Measurements from ENCODE around the gene PGM2L1. TPM values are rescaled to one million over a fixed set of nuclear protein-coding genes. Genes with fewer than 3 reads are reported as not detected.

The PGM2L1 gene
- total and polyA plus RNA-seq, 2 experiments from 2014 or later, result 32.6 to 44.4 TPM

DNA sequence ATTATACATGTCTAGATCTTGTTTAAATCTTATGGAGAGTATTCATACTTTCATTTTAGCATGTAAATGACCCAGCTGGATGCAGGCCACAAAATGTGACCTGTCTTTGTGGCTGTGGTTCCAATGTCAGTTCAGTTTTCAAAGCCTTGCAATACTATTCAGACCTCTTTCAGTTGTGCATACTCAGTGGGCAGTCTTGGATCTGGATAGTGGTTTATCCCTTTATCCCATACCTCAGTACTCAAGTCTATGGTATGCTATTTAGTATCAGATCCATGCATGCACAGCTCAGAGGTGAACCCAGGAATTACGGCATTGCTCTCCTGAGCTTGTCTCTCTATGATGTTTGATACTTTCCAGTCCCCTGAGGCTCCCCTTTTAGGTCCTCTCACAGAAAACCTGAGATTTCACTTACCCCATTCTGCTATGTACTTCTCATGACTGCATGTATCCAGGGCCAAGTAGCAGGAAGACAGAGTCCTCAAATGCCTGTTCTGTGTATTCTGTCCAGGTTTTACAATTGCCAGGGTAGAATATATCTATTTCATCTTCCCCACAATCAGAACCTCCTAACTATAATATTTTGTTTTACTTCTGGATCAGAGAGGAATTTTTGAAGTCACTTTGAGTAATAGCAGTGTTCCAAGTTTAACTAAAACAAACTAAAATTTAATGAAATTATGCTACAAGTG lies 79.8 kb downstream of the PGM2L1 start:
- H3K4me1 Mint-ChIP-seq, result no peaks in the 10 kb centered on the region
- peaks cover 3% of the 10 kb centered on the region for H3K27me3 Mint-ChIP-seq (ENCODE audit: insufficient read depth, low read depth, poor library complexity)
- ATAC-seq, result no peak
- H3K9me3 Mint-ChIP-seq, result peaks cover 11% of the 10 kb centered on the region; the same call in 1 of the 3 replicates
- no peak overlapping the region for H3K4me3 Mint-ChIP-seq
- Histone ChIP-seq H4K20me1 (replicated peaks; ENCODE audit: insufficient read depth) (no peaks in the 10 kb centered on the region), H3K4me1 (ENCODE audit: insufficient read depth) (no peaks in the 10 kb centered on the region), H3K4me2 (no peak overlapping the region), H3K27me3 (ENCODE audit: insufficient read depth) (no peaks in the 10 kb centered on the region), H3K27ac (ENCODE audit: low read depth) (no peak overlapping the region), H3F3A (replicated peaks; ENCODE audit: low read depth) (no peaks in the 10 kb centered on the region), H2AFZ (no peak overlapping the region), H3K36me3 (ENCODE audit: insufficient read depth) (no peaks in the 10 kb centered on the region), H3K9me2 (ENCODE audit: insufficient read depth) (0 out of 2 replicates have a peak, but pooled peaks cover 4% of the 10 kb centered on the region), H3K79me2 (replicated peaks; ENCODE audit: insufficient read depth) (no peaks in the 10 kb centered on the region), H3K4me3 (no peak overlapping the region)
- H3K27ac Mint-ChIP-seq, result no peak overlapping the region
- no peaks in the 10 kb centered on the region; the same call in 2 of the 3 replicates for H3K36me3 Mint-ChIP-seq (ENCODE audit: low read depth)
- DNase-seq (ENCODE audit: low spot score), result no peak
- TF ChIP-seq STAT1 (IDR thresholded peaks at IDR 0.05; ENCODE audit: unreplicated experiment) (no peak), REST (IDR thresholded peaks at IDR 0.05; ENCODE audit: unreplicated experiment) (no peak), EZH2phosphoT487 (IDR thresholded peaks at IDR 0.05; ENCODE audit: unreplicated experiment) (no peak), ZNF331 (CRISPR knock-in tag; IDR thresholded peaks at IDR 0.05; ENCODE audit: low read depth) (no peak), CTCF (conservative IDR thresholded peaks at IDR 0.05; ENCODE audit: low read depth in 2 of 2) (no peak), JUNB (IDR thresholded peaks at IDR 0.05; ENCODE audit: unreplicated experiment) (no peak), CREB1 (CRISPR knock-in tag; IDR thresholded peaks at IDR 0.05; ENCODE audit: low read depth) (no peak), ZNF114 (CRISPR knock-in tag; IDR thresholded peaks at IDR 0.05) (no peak), NANOG (IDR thresholded peaks at IDR 0.05; ENCODE audit: borderline replicate concordance) (no peak), ZNF462 (CRISPR knock-in tag; IDR thresholded peaks at IDR 0.05) (no peak), POLR2AphosphoS5 (IDR thresholded peaks at IDR 0.05; ENCODE audit: low read depth) (no peak), EZH2 (IDR thresholded peaks at IDR 0.05; ENCODE audit: low read depth, unreplicated experiment) (no peak)
- TF ChIP-seq, protein P1, sequence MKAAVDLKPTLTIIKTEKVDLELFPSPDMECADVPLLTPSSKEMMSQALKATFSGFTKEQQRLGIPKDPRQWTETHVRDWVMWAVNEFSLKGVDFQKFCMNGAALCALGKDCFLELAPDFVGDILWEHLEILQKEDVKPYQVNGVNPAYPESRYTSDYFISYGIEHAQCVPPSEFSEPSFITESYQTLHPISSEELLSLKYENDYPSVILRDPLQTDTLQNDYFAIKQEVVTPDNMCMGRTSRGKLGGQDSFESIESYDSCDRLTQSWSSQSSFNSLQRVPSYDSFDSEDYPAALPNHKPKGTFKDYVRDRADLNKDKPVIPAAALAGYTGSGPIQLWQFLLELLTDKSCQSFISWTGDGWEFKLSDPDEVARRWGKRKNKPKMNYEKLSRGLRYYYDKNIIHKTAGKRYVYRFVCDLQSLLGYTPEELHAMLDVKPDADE (IDR thresholded peaks at IDR 0.05), result no peak
